MCF 10A (cell line): ENCODE results near the gene SYT3. TPM values are rescaled to one million over a fixed set of nuclear protein-coding genes. Genes with fewer than 3 reads are reported as not detected.

ENCODE experiments used
- BruUV-seq: library from RNA; stranded (reverse); fragments of 400-500 nt; replicated peaks from 2 replicates; lab custom pipeline; 2021; lab: Mats Ljungman, UMichigan
- CTCF ChIA-PET: fragments of 300-600 bp; sonication (Branson Sonifier 250); formaldehyde crosslinking; extraction: SDS; loops from one replicate; lab custom pipeline; 2021; ENCODE audit warnings: antibody characterized with exemption, inconsistent platforms; lab: Yijun Ruan, JAX
- POLR2A ChIA-PET: fragments of 300-600, 350-650 bp; sonication (Branson Sonifier 250); formaldehyde crosslinking; extraction: SDS; loops from one replicate; lab custom pipeline; 2020; ENCODE audit warnings: antibody characterized with exemption, inconsistent platforms; lab: Yijun Ruan, JAX
- DNase-seq: peaks from one replicate; pipeline ENCODE4 v3.0.0-alpha.2; 2018; ENCODE audit not compliant: unreplicated experiment
- H3K27ac Mint-ChIP-seq: one replicate; pipeline ENCODE4 v1.8.0; 2022; ENCODE audit warnings: mild to moderate bottlenecking, low read depth, mixed read lengths; ENCODE audit not compliant: unreplicated experiment
- H3K27me3 Mint-ChIP-seq: one replicate; pipeline ENCODE4 v1.8.0; 2022; ENCODE audit warnings: mixed read lengths; ENCODE audit not compliant: insufficient read depth, unreplicated experiment
- H3K36me3 Mint-ChIP-seq: one replicate; pipeline ENCODE4 v1.8.0; 2022; ENCODE audit warnings: mild to moderate bottlenecking, moderate library complexity, mixed read lengths; ENCODE audit not compliant: insufficient read depth, unreplicated experiment
- H3K4me1 Mint-ChIP-seq: one replicate; pipeline ENCODE4 v1.8.0; 2022; ENCODE audit warnings: mixed read lengths; ENCODE audit not compliant: insufficient read depth, unreplicated experiment
- H3K4me3 Mint-ChIP-seq: one replicate; pipeline ENCODE4 v1.8.0; 2022; ENCODE audit warnings: mild to moderate bottlenecking, moderate library complexity, mixed read lengths; ENCODE audit not compliant: unreplicated experiment
- H3K9me3 Mint-ChIP-seq: one replicate; pipeline ENCODE4 v1.8.0; 2022; ENCODE audit warnings: mixed read lengths; ENCODE audit not compliant: unreplicated experiment
- intact Hi-C: fragments of 100-400 bp; cut with micrococcal nuclease; formaldehyde crosslinking; loops from 2 replicates; pipeline ENCODE4 v1.14.1; 2022
- total RNA-seq: library from RNA; stranded (reverse); gene quantifications from 2 replicates; pipeline ENCODE4 v1.2.3, GENCODE V29; 2022
- TF ChIP-seq, protein P1 (sequence below): fragments of 200-600 bp; IDR thresholded peaks from one replicate; pipeline ENCODE4 v1.8.0; 2022; ENCODE audit warnings: antibody characterized with exemption, mild to moderate bottlenecking; ENCODE audit not compliant: unreplicated experiment

Gene SYT3
- total RNA-seq, 1 experiment from 2014 or later, result not detected

GRCh38 chr19:50679177-50680125 lies 39.8 kb upstream of the SYT3 start:
- Mint-ChIP-seq H3K36me3 (peaks cover 6% of the 10 kb centered on the region), H3K9me3 (peaks cover 18% of the 10 kb centered on the region), H3K4me3 (no peak overlapping the region), H3K27me3 (peaks cover 29% of the 10 kb centered on the region), H3K4me1 (peaks cover 5% of the 10 kb centered on the region), H3K27ac (no peak overlapping the region)
- TF ChIP-seq, protein P1, sequence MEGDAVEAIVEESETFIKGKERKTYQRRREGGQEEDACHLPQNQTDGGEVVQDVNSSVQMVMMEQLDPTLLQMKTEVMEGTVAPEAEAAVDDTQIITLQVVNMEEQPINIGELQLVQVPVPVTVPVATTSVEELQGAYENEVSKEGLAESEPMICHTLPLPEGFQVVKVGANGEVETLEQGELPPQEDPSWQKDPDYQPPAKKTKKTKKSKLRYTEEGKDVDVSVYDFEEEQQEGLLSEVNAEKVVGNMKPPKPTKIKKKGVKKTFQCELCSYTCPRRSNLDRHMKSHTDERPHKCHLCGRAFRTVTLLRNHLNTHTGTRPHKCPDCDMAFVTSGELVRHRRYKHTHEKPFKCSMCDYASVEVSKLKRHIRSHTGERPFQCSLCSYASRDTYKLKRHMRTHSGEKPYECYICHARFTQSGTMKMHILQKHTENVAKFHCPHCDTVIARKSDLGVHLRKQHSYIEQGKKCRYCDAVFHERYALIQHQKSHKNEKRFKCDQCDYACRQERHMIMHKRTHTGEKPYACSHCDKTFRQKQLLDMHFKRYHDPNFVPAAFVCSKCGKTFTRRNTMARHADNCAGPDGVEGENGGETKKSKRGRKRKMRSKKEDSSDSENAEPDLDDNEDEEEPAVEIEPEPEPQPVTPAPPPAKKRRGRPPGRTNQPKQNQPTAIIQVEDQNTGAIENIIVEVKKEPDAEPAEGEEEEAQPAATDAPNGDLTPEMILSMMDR, result no peak
- POLR2A ChIA-PET, result no interaction called here
- no TSS peak for BruUV-seq
- CTCF ChIA-PET, result no interaction called here
- peak; percentile 64 for DNase-seq
- intact Hi-C loops, result no loop called here

DNA sequence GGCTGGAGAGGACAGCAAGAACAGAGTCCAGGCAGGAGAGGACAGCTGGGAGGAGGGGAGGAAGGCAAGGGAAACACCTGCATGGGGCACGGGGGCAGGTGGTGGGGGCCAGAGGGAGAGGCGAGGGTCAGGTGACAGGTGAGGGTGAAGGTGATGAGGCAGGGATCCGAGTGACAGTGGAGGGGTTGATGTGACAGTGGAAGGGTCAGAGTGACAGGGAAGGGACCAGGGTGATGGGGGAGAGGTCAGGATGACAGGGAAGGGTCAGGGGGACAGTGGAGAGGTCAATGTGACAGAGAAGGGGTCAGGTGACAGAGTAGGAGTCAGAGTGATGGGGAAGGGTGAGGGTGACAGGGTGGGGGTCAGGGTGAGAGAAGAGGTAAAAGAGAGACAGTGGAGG lies 38.6 kb upstream of the SYT3 start:
- H3K4me3 Mint-ChIP-seq, result no peak overlapping the region
- H3K27me3 Mint-ChIP-seq, result peaks cover 25% of the 10 kb centered on the region
- TF ChIP-seq, protein P1, result no peak
- peaks cover 18% of the 10 kb centered on the region for H3K9me3 Mint-ChIP-seq
- intact Hi-C loops, result no loop called here
- POLR2A ChIA-PET, result no interaction called here
- DNase-seq, result no peak
- H3K36me3 Mint-ChIP-seq, result peaks cover 6% of the 10 kb centered on the region
- BruUV-seq, result no TSS peak
- peaks cover 5% of the 10 kb centered on the region for H3K4me1 Mint-ChIP-seq
- no peak overlapping the region for H3K27ac Mint-ChIP-seq
- CTCF ChIA-PET, result no interaction called here

DNA sequence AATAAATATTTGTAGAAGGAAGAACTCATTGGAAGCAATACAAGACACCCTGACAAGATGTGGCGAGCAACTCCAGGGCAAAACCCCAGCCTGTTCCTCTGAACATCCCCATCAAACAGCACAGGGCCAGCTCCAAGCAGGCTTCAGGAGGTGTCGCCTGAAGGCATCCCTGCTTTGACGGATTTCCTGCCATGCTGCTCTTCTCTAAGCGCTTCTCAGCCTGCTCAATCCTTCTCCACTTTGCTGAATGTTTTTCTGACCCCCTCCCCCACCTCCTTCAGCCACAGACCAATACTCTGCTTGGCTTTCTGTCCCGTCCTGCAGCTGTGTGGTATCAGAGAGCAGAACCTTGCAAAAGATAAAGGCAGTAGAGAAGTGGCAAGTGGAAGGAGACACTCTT lies 38.0 kb upstream of the SYT3 start:
- CTCF ChIA-PET, result interaction anchor here (0.7 kb wide), 1 partner anchor 8 kb away, joined by 3 read pairs; no protein-coding TSS in a partner anchor
- BruUV-seq, result no TSS peak
- Mint-ChIP-seq H3K4me3 (no peak overlapping the region), H3K27ac (no peak overlapping the region), H3K4me1 (peaks cover 5% of the 10 kb centered on the region), H3K9me3 (peaks cover 18% of the 10 kb centered on the region), H3K36me3 (peaks cover 6% of the 10 kb centered on the region), H3K27me3 (peaks cover 25% of the 10 kb centered on the region)
- DNase-seq, result no peak
- TF ChIP-seq, protein P1, result no peak
- intact Hi-C loops, result no loop called here
- POLR2A ChIA-PET, result no interaction called here

- TF ChIP-seq, protein P1, result no peak
- Mint-ChIP-seq H3K4me3 (no peak overlapping the region), H3K36me3 (peaks cover 6% of the 10 kb centered on the region), H3K27me3 (peaks cover 25% of the 10 kb centered on the region), H3K27ac (no peak overlapping the region), H3K4me1 (peaks cover 5% of the 10 kb centered on the region), H3K9me3 (peaks cover 18% of the 10 kb centered on the region)
- POLR2A ChIA-PET, result no interaction called here
- CTCF ChIA-PET, result no interaction called here
- intact Hi-C loops, result no loop called here
- no peak for DNase-seq
- BruUV-seq, result no TSS peak
Measured at GRCh38 chr19:50676625-50677197, 37.0 kb upstream of the SYT3 start.
